ENCODE measurements around the gene NCS1. TPM values are rescaled to one million over a fixed set of nuclear protein-coding genes. Genes with fewer than 3 reads are reported as not detected.

The NCS1 gene
- total RNA-seq, 1 experiment from 2014 or later = 68.7 TPM

- Histone ChIP-seq H3K9me2 (ENCODE audit: insufficient read depth) (no peaks in the 10 kb centered on the region), H3K4me1 (ENCODE audit: control insufficient read depth in 1 of 2, insufficient read depth in 2 of 2, low read length in 2 of 2) (0 out of 4 replicates have a peak, but pooled peaks cover 0 to under 1% of the 10 kb centered on the region in 2 experiments), H3K27me3 (ENCODE audit: insufficient read depth, low read length) (no peaks in the 10 kb centered on the region), H3K9ac (ENCODE audit: low read length) (no peak overlapping the region), H3K4me3 (replicated peaks in 1 of 2; ENCODE audit: low read depth in 1 of 2, low read length in 2 of 2) (no peak overlapping the region), H3K9me3 (ENCODE audit: control insufficient read depth in 1 of 2, insufficient read depth in 1 of 2, low read depth in 1 of 2, low read length in 2 of 2) (no peaks in the 10 kb centered on the region), H4K20me1 (ENCODE audit: insufficient read depth) (no peaks in the 10 kb centered on the region), H3K79me2 (ENCODE audit: insufficient read depth, low read length) (no peaks in the 10 kb centered on the region), H2AFZ (ENCODE audit: low read depth, low read length, poor library complexity, severe bottlenecking) (no peak overlapping the region), H3K4me2 (ENCODE audit: low read length) (no peak overlapping the region), H3K27ac (ENCODE audit: low read depth, low read length) (no peak overlapping the region), H3K36me3 (ENCODE audit: control insufficient read depth in 1 of 2, insufficient read depth in 2 of 2, low read length in 2 of 2) (peaks cover 0 to 3% of the 10 kb centered on the region in 2 experiments; a peak in 2 of 4 replicates)
- CTCF ChIA-PET = interaction anchor here (1.2 kb wide), 1 partner anchor 116 kb away, joined by 3 read pairs; no protein-coding TSS in a partner anchor
- intact Hi-C loops (cut with micrococcal nuclease) = no loop called here
- RAD21 ChIA-PET (ENCODE audit: low non-redundant PET in 1 of 2, low total read pairs in 2 of 2, uncharacterized antibody in 2 of 2, unreplicated experiment in 2 of 2) = no interaction called here
- no peak for ATAC-seq
- no peak for DNase-seq (ENCODE audit: low read depth, low spot score)
- POLR2A ChIA-PET = interaction anchor here (1.2 kb wide), 1 partner anchor 10 kb away, joined by 3 read pairs; no protein-coding TSS in a partner anchor
- TF ChIP-seq YY1 (IDR thresholded peaks at IDR 0.05; ENCODE audit: extremely low read depth, insufficient replicate concordance, low read depth, low read length) (no peak), CBX3 (IDR thresholded peaks at IDR 0.05; ENCODE audit: low read depth) (no peak), MAX (IDR thresholded peaks at IDR 0.05) (no peak), ELF1 (IDR thresholded peaks at IDR 0.05; ENCODE audit: borderline replicate concordance, low read depth) (no peak), POLR2AphosphoS5 (IDR thresholded peaks at IDR 0.05; ENCODE audit: low read depth, low read length) (no peak), POLR2A (IDR thresholded peaks at IDR 0.05; ENCODE audit: borderline replicate concordance, extremely low read depth, insufficient read depth, insufficient read length) (no peak), CEBPB (IDR thresholded peaks at IDR 0.05; ENCODE audit: low read depth) (no peak), EZH2 (IDR thresholded peaks at IDR 0.05) (no peak), REST (IDR thresholded peaks at IDR 0.05; ENCODE audit: low read depth) (no peak), ZFX (IDR thresholded peaks at IDR 0.05) (no peak), CTCF (IDR thresholded peaks at IDR 0.05 in 2 of 3, conservative IDR thresholded peaks at IDR 0.05 in 1 of 3; ENCODE audit: borderline replicate concordance in 1 of 3, insufficient read depth in 1 of 3, low read depth in 2 of 3, low read length in 2 of 3) (no peak), SIN3A (IDR thresholded peaks at IDR 0.05; ENCODE audit: low read depth) (no peak), EZH2phosphoT487 (IDR thresholded peaks at IDR 0.05; ENCODE audit: borderline replicate concordance) (no peak), FOSL1 (IDR thresholded peaks at IDR 0.05; ENCODE audit: low read depth) (no peak), SP1 (IDR thresholded peaks at IDR 0.05; ENCODE audit: low read depth) (no peak), TCF7L2 (IDR thresholded peaks at IDR 0.05; ENCODE audit: borderline replicate concordance, extremely low read depth, insufficient read depth, insufficient read length) (no peak)
- BruUV-seq (replicated peaks) = no TSS peak
Observed at GRCh38 chr9:130124085-130124860, 47.9 kb upstream of the NCS1 start.
